Neutrophil (primary cell): ENCODE results near the gene THSD4.

ENCODE experiments used
- H3K27ac ChIP-seq: fragments of 200-600 bp; sonication (generic); 2 replicates; pipeline ENCODE4 v1.5.1; 2016; ENCODE audit warnings: mild to moderate bottlenecking, moderate library complexity
- H3K27me3 ChIP-seq: fragments of 200-600 bp; sonication (generic); 2 replicates; pipeline ENCODE4 v1.6.0; 2016; ENCODE audit warnings: mild to moderate bottlenecking
- H3K36me3 ChIP-seq: fragments of 200-600 bp; sonication (generic); 2 replicates; pipeline ENCODE4 v1.5.1; 2017
- H3K4me1 ChIP-seq, 2 experiments: fragments of 200-600 bp in 1 of 2; sonication (generic) in 1 of 2; 1 replicate in 1 of 2; 2 replicates in 1 of 2; pipeline versions ENCODE4 v1.5.1 to v1.6.1; 2013 to 2016; ENCODE audit warnings: low read depth in 1 of 2, low read length in 1 of 2, mild to moderate bottlenecking in 1 of 2, moderate library complexity in 1 of 2; ENCODE audit not compliant: control insufficient read depth in 1 of 2, insufficient read depth in 1 of 2
- H3K4me3 ChIP-seq, 2 experiments: fragments of 200-600 bp in 1 of 2; sonication (generic) in 1 of 2; 1 replicate in 1 of 2; 2 replicates in 1 of 2; pipeline ENCODE4 v1.5.1; 2013 to 2016; ENCODE audit warnings: low read depth in 1 of 2, low read length in 1 of 2, mild to moderate bottlenecking in 1 of 2, moderate library complexity in 1 of 2
- H3K9me3 ChIP-seq: fragments of 200-600 bp; sonication (generic); 2 replicates; pipeline ENCODE4 v1.5.1; 2016
- TF ChIP-seq, protein P1 (sequence below): fragments of 200-600 bp; sonication (generic); IDR thresholded peaks from 2 replicates; pipeline ENCODE4 v1.5.1; 2016; ENCODE audit warnings: antibody characterized with exemption

THSD4 gene

DNA sequence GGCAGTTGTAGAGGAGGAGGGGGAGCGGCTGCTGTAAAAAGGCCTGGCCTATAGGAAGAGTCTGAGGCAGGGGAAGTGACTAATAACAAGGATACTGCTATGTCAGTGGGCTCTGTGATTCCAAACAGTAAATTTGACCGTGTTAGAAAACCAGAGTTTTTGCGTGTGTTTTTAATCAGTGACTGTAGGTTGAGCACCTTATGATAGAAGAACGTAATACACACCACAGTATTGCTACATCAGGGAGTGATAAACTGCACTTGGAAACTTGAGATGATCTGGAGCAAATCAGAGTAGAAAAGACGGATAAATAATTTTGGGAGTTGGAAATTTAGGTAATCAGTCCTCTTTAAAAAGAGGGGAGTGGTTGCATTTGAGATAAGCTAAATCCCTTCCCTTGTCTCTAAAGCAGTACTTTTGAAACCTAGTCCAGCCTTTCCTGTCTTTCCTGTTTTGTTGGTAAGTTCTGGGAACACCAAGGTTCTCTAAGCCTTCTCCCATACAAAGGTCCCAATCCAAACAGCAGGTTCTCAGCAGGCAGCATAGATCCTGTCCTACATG is 564.6 kb downstream of the THSD4 start:
- Histone ChIP-seq H3K27ac (no peak overlapping the region), H3K36me3 (no peaks in the 10 kb centered on the region), H3K9me3 (no peaks in the 10 kb centered on the region), H3K27me3 (no peaks in the 10 kb centered on the region), H3K4me3 (no peak overlapping the region), H3K4me1 (no peaks in the 10 kb centered on the region)
- TF ChIP-seq, protein P1, sequence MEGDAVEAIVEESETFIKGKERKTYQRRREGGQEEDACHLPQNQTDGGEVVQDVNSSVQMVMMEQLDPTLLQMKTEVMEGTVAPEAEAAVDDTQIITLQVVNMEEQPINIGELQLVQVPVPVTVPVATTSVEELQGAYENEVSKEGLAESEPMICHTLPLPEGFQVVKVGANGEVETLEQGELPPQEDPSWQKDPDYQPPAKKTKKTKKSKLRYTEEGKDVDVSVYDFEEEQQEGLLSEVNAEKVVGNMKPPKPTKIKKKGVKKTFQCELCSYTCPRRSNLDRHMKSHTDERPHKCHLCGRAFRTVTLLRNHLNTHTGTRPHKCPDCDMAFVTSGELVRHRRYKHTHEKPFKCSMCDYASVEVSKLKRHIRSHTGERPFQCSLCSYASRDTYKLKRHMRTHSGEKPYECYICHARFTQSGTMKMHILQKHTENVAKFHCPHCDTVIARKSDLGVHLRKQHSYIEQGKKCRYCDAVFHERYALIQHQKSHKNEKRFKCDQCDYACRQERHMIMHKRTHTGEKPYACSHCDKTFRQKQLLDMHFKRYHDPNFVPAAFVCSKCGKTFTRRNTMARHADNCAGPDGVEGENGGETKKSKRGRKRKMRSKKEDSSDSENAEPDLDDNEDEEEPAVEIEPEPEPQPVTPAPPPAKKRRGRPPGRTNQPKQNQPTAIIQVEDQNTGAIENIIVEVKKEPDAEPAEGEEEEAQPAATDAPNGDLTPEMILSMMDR = no peak

- Histone ChIP-seq H3K27me3 (peaks cover 10% of the 10 kb centered on the region), H3K36me3 (no peaks in the 10 kb centered on the region), H3K4me3 (no peak overlapping the region), H3K4me1 (no peaks in the 10 kb centered on the region), H3K27ac (no peak overlapping the region), H3K9me3 (no peaks in the 10 kb centered on the region)
- TF ChIP-seq, protein P1 = no peak
Measured at GRCh38 chr15:71682001-71682400, 566.7 kb downstream of the THSD4 start.

GRCh38 chr15:71683411-71684274 is 568.4 kb downstream of the THSD4 start:
- H3K27ac ChIP-seq = no peak overlapping the region

GRCh38 chr15:71685420-71685993 is 570.2 kb downstream of the THSD4 start:
- no peaks in the 10 kb centered on the region for H3K9me3 ChIP-seq
- peaks cover 10% of the 10 kb centered on the region for H3K27me3 ChIP-seq
- no peaks in the 10 kb centered on the region for H3K36me3 ChIP-seq
- H3K27ac ChIP-seq = no peak overlapping the region
- TF ChIP-seq, protein P1 = no peak
- H3K4me1 ChIP-seq = no peaks in the 10 kb centered on the region
- no peak overlapping the region for H3K4me3 ChIP-seq

More at GRCh38 chr15:71683411-71684274, 568.4 kb downstream of the THSD4 start:
- H3K27me3 ChIP-seq = peaks cover 10% of the 10 kb centered on the region
- no peaks in the 10 kb centered on the region for H3K36me3 ChIP-seq
- H3K4me3 ChIP-seq = no peak overlapping the region
- TF ChIP-seq, protein P1 = no peak
- H3K9me3 ChIP-seq = no peaks in the 10 kb centered on the region
- no peaks in the 10 kb centered on the region for H3K4me1 ChIP-seq

- no peaks in the 10 kb centered on the region for H3K36me3 ChIP-seq
- H3K27ac ChIP-seq = no peak overlapping the region
- peaks cover 10% of the 10 kb centered on the region for H3K27me3 ChIP-seq
- no peaks in the 10 kb centered on the region for H3K9me3 ChIP-seq
- H3K4me3 ChIP-seq = no peak overlapping the region
- H3K4me1 ChIP-seq = no peaks in the 10 kb centered on the region
- TF ChIP-seq, protein P1 = no peak
Measured at GRCh38 chr15:71686221-71687050, 571.2 kb downstream of the THSD4 start.
